Activated T-helper 1 cell treated with anti-CD3 and anti-CD28 coated beads, Interleukin-2, amount 50 U/mL, for 16 hours (primary cell): ENCODE data around the gene POU2F2.

Experiments used
- DNase-seq, 2 donors: peaks; one replicate each; pipeline ENCODE4 v3.0.0-alpha.2; 2020; ENCODE audit warnings: low read depth in 1 of 2, low spot score in 1 of 2

The POU2F2 gene

GRCh38 chr19:42126574-42126973 lies 5.7 kb downstream of the POU2F2 start:
- no peak for DNase-seq

- no peak for DNase-seq
Measured at GRCh38 chr19:42125536-42125935, 6.7 kb downstream of the POU2F2 start.

- DNase-seq = no peak
Measured at GRCh38 chr19:42124386-42124901, 7.8 kb downstream of the POU2F2 start.

GRCh38 chr19:42123765-42124164 lies 8.5 kb downstream of the POU2F2 start:
- DNase-seq = no peak

- peak; percentile 6 to 39 for DNase-seq
Measured at GRCh38 chr19:42122691-42123607, 9.3 kb downstream of the POU2F2 start.

- DNase-seq = peak; percentile 60 to 70
Measured at GRCh38 chr19:42121656-42122069, 10.6 kb downstream of the POU2F2 start.

- DNase-seq = no peak
Measured at GRCh38 chr19:42121036-42121621, 11.1 kb downstream of the POU2F2 start.

- DNase-seq = no peak
Measured at GRCh38 chr19:42120276-42120980, 11.8 kb downstream of the POU2F2 start.

GRCh38 chr19:42117076-42117475 lies 15.2 kb downstream of the POU2F2 start:
- no peak for DNase-seq

GRCh38 chr19:42116308-42117075 lies 15.8 kb downstream of the POU2F2 start:
- DNase-seq = no peak

- no peak for DNase-seq
Measured at GRCh38 chr19:42115705-42116104, 16.5 kb downstream of the POU2F2 start.

GRCh38 chr19:42115219-42115618 lies 17.0 kb downstream of the POU2F2 start:
- no peak for DNase-seq

- DNase-seq = no peak
Measured at GRCh38 chr19:42114412-42114811, 17.8 kb downstream of the POU2F2 start.

GRCh38 chr19:42113641-42114348 lies 18.5 kb downstream of the POU2F2 start:
- DNase-seq = no peak

GRCh38 chr19:42111811-42112210 lies 20.4 kb downstream of the POU2F2 start:
- no peak for DNase-seq

- DNase-seq = no peak
Measured at GRCh38 chr19:42111384-42111783, 20.9 kb downstream of the POU2F2 start.

- no peak for DNase-seq
Measured at GRCh38 chr19:42110658-42111057, 21.6 kb downstream of the POU2F2 start.

GRCh38 chr19:42109896-42110295 lies 22.4 kb downstream of the POU2F2 start:
- no peak for DNase-seq

- DNase-seq = peak; percentile 78 to 82
Measured at GRCh38 chr19:42108527-42109389, 23.5 kb downstream of the POU2F2 start.
